ENCODE data around the gene SORCS3.

The SORCS3 gene

DNA sequence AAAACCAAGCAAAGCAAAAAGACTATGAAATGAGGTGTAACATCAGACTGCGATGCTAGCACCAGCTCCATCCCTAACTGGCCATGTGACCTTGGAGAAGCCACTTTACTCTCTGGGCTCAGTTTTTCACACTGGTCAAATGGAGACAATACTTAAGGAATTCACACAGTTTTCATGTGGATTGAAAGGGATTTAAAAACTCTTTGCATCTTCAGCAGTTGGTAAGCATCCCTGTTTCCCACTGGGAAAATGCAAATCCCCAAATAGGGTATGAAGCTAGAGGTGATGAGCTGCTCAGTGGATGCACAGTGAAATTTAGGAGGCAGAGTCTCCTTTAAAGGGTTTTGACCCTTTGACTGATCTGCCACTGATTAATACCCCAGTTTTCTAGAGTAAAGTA, 240.7 kb downstream of the SORCS3 start:
- in situ Hi-C loops (cut with HindIII; ENCODE audit: low sequenced_read_pairs): no loop called here
- no peak for DNase-seq (ENCODE audit: low read depth, low spot score)

GRCh38 chr10:104892879-104893617, 252.0 kb downstream of the SORCS3 start:
- DNase-seq (ENCODE audit: low read depth, low spot score): no peak
- no peak for TF ChIP-seq CTCF (IDR thresholded peaks at IDR 0.05; ENCODE audit: low read depth, low read length)
- no peak overlapping the region for H3K4me3 ChIP-seq (ENCODE audit: low read depth, low read length)
- in situ Hi-C loops (cut with HindIII; ENCODE audit: low sequenced_read_pairs): no loop called here

More for the DNA sequence above, 240.7 kb downstream of the SORCS3 start:
- no peak for TF ChIP-seq CTCF (IDR thresholded peaks at IDR 0.05; ENCODE audit: low read depth, low read length)
- no peak overlapping the region for H3K4me3 ChIP-seq (ENCODE audit: low read depth, low read length)

DNA sequence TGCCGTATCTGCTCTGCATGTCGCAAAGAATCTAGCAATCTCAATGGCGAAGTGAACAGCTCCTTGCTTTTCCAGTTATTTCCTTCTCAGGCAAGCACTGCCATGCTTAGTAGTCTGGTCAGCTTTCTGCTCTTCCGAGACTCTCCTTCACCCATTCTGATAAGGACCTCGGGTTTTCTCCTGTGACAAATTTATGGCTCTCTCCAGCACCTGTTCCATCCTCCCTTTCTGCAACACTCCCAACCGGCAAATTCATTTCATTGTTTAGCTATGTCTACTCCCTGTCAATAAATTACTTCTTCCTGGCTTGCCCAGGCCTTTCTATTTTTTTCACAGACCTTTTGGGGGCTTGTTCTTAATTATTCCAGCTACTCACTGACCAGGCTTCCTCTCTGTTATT, 252.6 kb downstream of the SORCS3 start:
- no peak for TF ChIP-seq CTCF (IDR thresholded peaks at IDR 0.05; ENCODE audit: low read depth, low read length)
- in situ Hi-C loops (cut with HindIII; ENCODE audit: low sequenced_read_pairs): no loop called here
- no peak overlapping the region for H3K4me3 ChIP-seq (ENCODE audit: low read depth, low read length)
- DNase-seq (ENCODE audit: low read depth, low spot score): no peak

- in situ Hi-C loops (cut with HindIII; ENCODE audit: low sequenced_read_pairs): no loop called here
- DNase-seq (ENCODE audit: low read depth, low spot score): no peak
- TF ChIP-seq CTCF (IDR thresholded peaks at IDR 0.05; ENCODE audit: low read depth, low read length): no peak
- H3K4me3 ChIP-seq (ENCODE audit: low read depth, low read length): no peak overlapping the region
Observed at GRCh38 chr10:104894681-104895080, 253.6 kb downstream of the SORCS3 start.

DNA sequence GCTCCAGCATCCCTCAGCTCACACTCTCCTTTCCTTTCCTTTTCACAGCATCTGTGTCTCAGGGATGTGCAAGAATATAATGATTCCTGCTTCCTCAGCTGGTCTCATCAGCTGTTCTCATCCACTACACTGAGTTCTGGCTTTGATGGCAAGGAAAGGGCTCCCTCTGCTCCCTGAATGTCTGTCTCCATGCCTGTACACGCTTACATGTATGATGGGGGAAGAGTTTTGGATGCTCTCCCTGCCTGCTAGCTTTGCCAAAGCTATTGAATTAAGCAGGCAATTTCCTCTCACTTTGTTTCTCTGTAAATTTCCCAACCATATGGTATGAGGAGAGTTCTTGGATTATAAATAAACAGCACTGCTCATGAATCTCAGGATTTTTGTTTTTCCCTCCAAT, 254.5 kb downstream of the SORCS3 start:
- no peak overlapping the region for H3K4me3 ChIP-seq (ENCODE audit: low read depth, low read length)
- no peak for DNase-seq (ENCODE audit: low read depth, low spot score)
- TF ChIP-seq CTCF (IDR thresholded peaks at IDR 0.05; ENCODE audit: low read depth, low read length): no peak
- in situ Hi-C loops (cut with HindIII; ENCODE audit: low sequenced_read_pairs): no loop called here

DNA sequence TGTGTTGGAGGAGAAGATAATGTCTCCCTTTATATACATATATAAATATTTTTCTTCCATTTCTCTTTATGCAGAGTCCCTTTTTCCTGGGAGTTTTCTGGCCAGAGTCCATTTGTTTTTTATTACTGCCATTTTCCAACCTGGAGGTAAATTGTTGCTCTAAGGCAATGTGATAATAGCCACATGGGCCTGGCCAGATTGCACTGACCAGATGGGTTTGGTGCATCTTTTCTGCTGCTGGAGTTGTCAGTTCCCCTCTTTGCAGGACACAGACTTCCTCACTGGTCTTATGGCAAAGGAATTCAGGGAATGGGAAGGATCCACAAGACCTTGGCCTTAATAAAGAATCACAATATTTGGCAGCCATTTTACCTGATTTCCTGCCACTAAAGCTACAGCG, 254.9 kb downstream of the SORCS3 start:
- DNase-seq (ENCODE audit: low read depth, low spot score): no peak
- in situ Hi-C loops (cut with HindIII; ENCODE audit: low sequenced_read_pairs): no loop called here
- no peak for TF ChIP-seq CTCF (IDR thresholded peaks at IDR 0.05; ENCODE audit: low read depth, low read length)
- no peak overlapping the region for H3K4me3 ChIP-seq (ENCODE audit: low read depth, low read length)

All from astrocyte of the spinal cord (primary cell).